GM19324 (cell line): Measurements from ENCODE around the gene FAM111A.

Experiments
- ATAC-seq: cut with Tn5 transposase; IDR thresholded peaks from one replicate; pipeline ENCODE4 v1.9.1; 2021; ENCODE audit warnings: mild to moderate bottlenecking, moderate library complexity; ENCODE audit not compliant: unreplicated experiment, low FRiP score

Gene FAM111A

GRCh38 chr11:59197991-59198390, 55.3 kb downstream of the FAM111A start:
- no peak for ATAC-seq

- ATAC-seq: no peak
These were observed 56.1 kb downstream of the FAM111A start for GRCh38 chr11:59198726-59199125.

- no peak for ATAC-seq
These were observed 57.1 kb downstream of the FAM111A start for GRCh38 chr11:59199546-59200422.

DNA sequence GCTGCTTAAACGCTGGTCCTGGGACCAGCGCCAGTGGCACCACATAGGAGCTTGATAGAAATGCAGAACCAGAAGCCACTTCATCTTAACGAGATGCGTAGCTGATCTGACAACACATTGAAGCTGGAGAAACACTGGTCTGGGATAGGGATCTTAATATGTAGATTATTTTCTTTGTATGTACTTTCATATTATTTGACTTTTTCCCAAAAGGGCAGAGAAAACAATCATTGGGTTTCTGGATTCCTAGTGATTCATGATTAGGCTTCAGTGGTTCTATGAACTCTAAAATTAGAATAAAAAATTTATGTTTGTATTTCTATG, 57.7 kb downstream of the FAM111A start:
- ATAC-seq: no peak

DNA sequence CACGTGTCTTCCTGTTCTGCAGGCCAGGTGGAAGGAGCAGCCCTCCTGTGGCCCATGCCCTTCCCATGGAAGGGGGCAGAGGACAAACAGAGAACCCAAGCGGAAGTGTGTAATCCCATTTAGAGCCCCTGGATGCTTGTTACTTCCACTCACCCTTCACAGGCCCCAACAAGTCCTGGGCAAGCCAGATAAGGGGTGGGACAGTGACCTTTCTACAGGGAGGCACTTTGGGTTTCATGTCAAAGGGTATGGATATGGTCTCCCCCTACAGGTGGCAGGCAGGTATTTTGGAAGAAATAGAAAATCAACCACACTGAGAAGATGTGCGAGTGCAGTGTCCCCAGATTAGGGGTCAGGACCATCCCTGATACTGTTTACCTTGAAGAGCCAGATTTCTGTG, 58.7 kb downstream of the FAM111A start:
- ATAC-seq: no peak
